ENCODE measurements around the gene LZTS3. TPM values are rescaled to one million over a fixed set of nuclear protein-coding genes. Genes with fewer than 3 reads are reported as not detected.
"Not testable (repeated sequence)": the region's sequence is repeated elsewhere in the genome, so short reads cannot be mapped to it uniquely, and the experiment has no call there.

Gene LZTS3
- total RNA-seq, 1 experiment from 2014 or later = 6.4 TPM

- Histone ChIP-seq H2AFZ (ENCODE audit: low read length) (no peak overlapping the region), H3K36me3 (ENCODE audit: low read depth, low read length) (no peaks in the 10 kb centered on the region), H3K9me2 (replicated peaks; ENCODE audit: low read length) (no peaks in the 10 kb centered on the region), H3K4me1 (ENCODE audit: insufficient read depth, low read length) (no peaks in the 10 kb centered on the region), H3K9me3 (ENCODE audit: low read length) (no peaks in the 10 kb centered on the region), H3K79me2 (ENCODE audit: low read length) (no peaks in the 10 kb centered on the region), H3K4me3 (ENCODE audit: low read length) (no peak overlapping the region), H3K27me3 (ENCODE audit: low read length) (no peaks in the 10 kb centered on the region), H3K27ac (ENCODE audit: low read length) (no peak overlapping the region), H4K20me1 (ENCODE audit: low read length) (no peaks in the 10 kb centered on the region), H3K9ac (ENCODE audit: low read length) (no peak overlapping the region), H3K4me2 (ENCODE audit: low read length) (no peak overlapping the region), H3F3A (ENCODE audit: low read length, unreplicated experiment) (no peaks in the 10 kb centered on the region)
- no TSS peak for BruUV-seq (replicated peaks)
- ATAC-seq = no peak
- ChIA-PET CTCF (no interaction called here), POLR2A (ENCODE audit: unreplicated experiment) (interaction anchor here (0.5 kb wide), 1 partner anchor 352 kb away, joined by 5 read pairs; no protein-coding TSS in a partner anchor)
- intact Hi-C loops (cut with micrococcal nuclease) = no loop called here
- no peak for TF ChIP-seq EZH2 (IDR thresholded peaks at IDR 0.05; ENCODE audit: low read length, unreplicated experiment)
- TF ChIP-seq CTCF (conservative IDR thresholded peaks at IDR 0.05; ENCODE audit: low read depth, low read length) = no peak
- TF ChIP-seq EZH2phosphoT487 (IDR thresholded peaks at IDR 0.05; ENCODE audit: borderline replicate concordance, low read length) = no peak
- no peak for DNase-seq
Observed at GRCh38 chr20:3183896-3184612, 10.7 kb upstream of the LZTS3 start.

GRCh38 chr20:3182429-3182828 is 9.1 kb upstream of the LZTS3 start:
- POLR2A ChIA-PET (ENCODE audit: unreplicated experiment); H3K36me3 ChIP-seq (ENCODE audit: low read depth, low read length); H3K9me3 ChIP-seq (ENCODE audit: low read length); H3K9ac ChIP-seq (ENCODE audit: low read length); intact Hi-C loops (cut with micrococcal nuclease); BruUV-seq (replicated peaks); H3F3A ChIP-seq (ENCODE audit: low read length, unreplicated experiment); H3K27me3 ChIP-seq (ENCODE audit: low read length); H2AFZ ChIP-seq (ENCODE audit: low read length); H3K27ac ChIP-seq (ENCODE audit: low read length); H3K4me1 ChIP-seq (ENCODE audit: insufficient read depth, low read length); DNase-seq; H3K4me2 ChIP-seq (ENCODE audit: low read length); H3K9me2 ChIP-seq (replicated peaks; ENCODE audit: low read length); H4K20me1 ChIP-seq (ENCODE audit: low read length); ATAC-seq; H3K4me3 ChIP-seq (ENCODE audit: low read length); CTCF ChIA-PET; H3K79me2 ChIP-seq (ENCODE audit: low read length): not testable (repeated sequence)

GRCh38 chr20:3181270-3181669 is 7.9 kb upstream of the LZTS3 start:
- no peaks in the 10 kb centered on the region for H3F3A ChIP-seq (ENCODE audit: low read length, unreplicated experiment)
- no peaks in the 10 kb centered on the region for H4K20me1 ChIP-seq (ENCODE audit: low read length)
- H3K9ac ChIP-seq (ENCODE audit: low read length) = no peak overlapping the region
- POLR2A ChIA-PET (ENCODE audit: unreplicated experiment) = no interaction called here
- H3K9me2 ChIP-seq (replicated peaks; ENCODE audit: low read length) = no peaks in the 10 kb centered on the region
- no peaks in the 10 kb centered on the region for H3K79me2 ChIP-seq (ENCODE audit: low read length)
- no TSS peak for BruUV-seq (replicated peaks)
- no peak overlapping the region for H3K4me2 ChIP-seq (ENCODE audit: low read length)
- no peak overlapping the region for H3K27ac ChIP-seq (ENCODE audit: low read length)
- no peaks in the 10 kb centered on the region for H3K36me3 ChIP-seq (ENCODE audit: low read depth, low read length)
- no peaks in the 10 kb centered on the region for H3K4me1 ChIP-seq (ENCODE audit: insufficient read depth, low read length)
- intact Hi-C loops (cut with micrococcal nuclease) = no loop called here
- CTCF ChIA-PET = no interaction called here
- H3K4me3 ChIP-seq (ENCODE audit: low read length) = no peak overlapping the region
- no peaks in the 10 kb centered on the region for H3K9me3 ChIP-seq (ENCODE audit: low read length)
- DNase-seq = no peak
- no peak overlapping the region for H2AFZ ChIP-seq (ENCODE audit: low read length)
- TF ChIP-seq EZH2phosphoT487 (IDR thresholded peaks at IDR 0.05; ENCODE audit: borderline replicate concordance, low read length) = no peak
- no peak for TF ChIP-seq EZH2 (IDR thresholded peaks at IDR 0.05; ENCODE audit: low read length, unreplicated experiment)
- no peak for TF ChIP-seq CTCF (conservative IDR thresholded peaks at IDR 0.05; ENCODE audit: low read depth, low read length)
- H3K27me3 ChIP-seq (ENCODE audit: low read length) = no peaks in the 10 kb centered on the region
- no peak for ATAC-seq
